Neutrophil (primary cell): Measurements from ENCODE around the gene RBM46.
"Not testable (repeated sequence)": the region's sequence is repeated elsewhere in the genome, so short reads cannot be mapped to it uniquely, and the experiment has no call there.

Source experiments
- H3K27ac ChIP-seq: fragments of 200-600 bp; sonication (generic); 2 replicates; pipeline ENCODE4 v1.5.1; 2016; ENCODE audit warnings: mild to moderate bottlenecking, moderate library complexity
- H3K27me3 ChIP-seq: fragments of 200-600 bp; sonication (generic); 2 replicates; pipeline ENCODE4 v1.6.0; 2016; ENCODE audit warnings: mild to moderate bottlenecking
- H3K36me3 ChIP-seq: fragments of 200-600 bp; sonication (generic); 2 replicates; pipeline ENCODE4 v1.5.1; 2017
- H3K4me1 ChIP-seq, 2 experiments: fragments of 200-600 bp in 1 of 2; sonication (generic) in 1 of 2; 1 replicate in 1 of 2; 2 replicates in 1 of 2; pipeline versions ENCODE4 v1.5.1 to v1.6.1; 2013 to 2016; ENCODE audit warnings: low read depth in 1 of 2, low read length in 1 of 2, mild to moderate bottlenecking in 1 of 2, moderate library complexity in 1 of 2; ENCODE audit not compliant: control insufficient read depth in 1 of 2, insufficient read depth in 1 of 2
- H3K4me3 ChIP-seq, 2 experiments: fragments of 200-600 bp in 1 of 2; sonication (generic) in 1 of 2; 1 replicate in 1 of 2; 2 replicates in 1 of 2; pipeline ENCODE4 v1.5.1; 2013 to 2016; ENCODE audit warnings: low read depth in 1 of 2, low read length in 1 of 2, mild to moderate bottlenecking in 1 of 2, moderate library complexity in 1 of 2
- H3K9me3 ChIP-seq: fragments of 200-600 bp; sonication (generic); 2 replicates; pipeline ENCODE4 v1.5.1; 2016
- CTCF ChIP-seq: fragments of 200-600 bp; sonication (generic); IDR thresholded peaks from 2 replicates; pipeline ENCODE4 v1.5.1; 2016; ENCODE audit warnings: antibody characterized with exemption

Gene RBM46

GRCh38 chr4:154869301-154869700, 88.2 kb downstream of the RBM46 start:
- H3K4me1 ChIP-seq, result no peaks in the 10 kb centered on the region
- H3K4me3 ChIP-seq, result no peak overlapping the region
- H3K27ac ChIP-seq, result no peak overlapping the region
- H3K9me3 ChIP-seq, result no peaks in the 10 kb centered on the region
- no peaks in the 10 kb centered on the region for H3K36me3 ChIP-seq
- TF ChIP-seq CTCF, result no peak
- H3K27me3 ChIP-seq, result no peaks in the 10 kb centered on the region

DNA sequence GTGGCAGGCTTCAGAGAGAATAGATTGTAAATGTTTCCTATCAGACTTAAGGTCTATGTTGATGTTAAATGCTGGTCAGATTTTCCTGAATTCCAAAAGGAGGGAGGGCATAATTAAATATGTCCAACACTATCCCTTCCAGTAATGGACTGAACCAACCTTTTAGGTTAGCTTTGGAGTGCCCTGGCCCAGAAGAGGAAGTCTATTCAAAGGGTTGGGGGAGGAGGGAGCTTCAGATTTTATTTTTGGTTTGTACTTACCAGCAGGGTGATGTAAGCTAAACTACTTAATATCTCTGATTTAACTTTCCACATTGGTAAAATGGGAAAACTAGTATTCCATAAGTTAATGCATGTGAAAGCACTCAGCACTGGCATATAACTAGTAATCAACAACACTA, 91.1 kb downstream of the RBM46 start:
- H3K27me3 ChIP-seq, result no peaks in the 10 kb centered on the region
- TF ChIP-seq CTCF, result no peak
- H3K4me3 ChIP-seq, result no peak overlapping the region
- no peaks in the 10 kb centered on the region for H3K4me1 ChIP-seq
- H3K36me3 ChIP-seq, result no peaks in the 10 kb centered on the region
- H3K9me3 ChIP-seq, result no peaks in the 10 kb centered on the region
- H3K27ac ChIP-seq, result no peak overlapping the region

- not testable (repeated sequence) for H3K9me3 ChIP-seq, H3K36me3 ChIP-seq, H3K4me1 ChIP-seq, H3K27ac ChIP-seq, H3K4me3 ChIP-seq, H3K27me3 ChIP-seq
These were observed 93.0 kb downstream of the RBM46 start for GRCh38 chr4:154874049-154874448.

GRCh38 chr4:154877110-154877760, 96.2 kb downstream of the RBM46 start:
- Histone ChIP-seq H3K36me3 (no peaks in the 10 kb centered on the region), H3K4me1 (no peaks in the 10 kb centered on the region), H3K27me3 (no peaks in the 10 kb centered on the region), H3K27ac (no peak overlapping the region), H3K9me3 (no peaks in the 10 kb centered on the region), H3K4me3 (no peak overlapping the region)
- TF ChIP-seq CTCF, result no peak
